Skeletal muscle satellite cell (primary cell): ENCODE results near the gene TCN1.

ENCODE experiments used
- H3K27me3 ChIP-seq: 2 replicates; pipeline ENCODE4 v1.7.0; 2013; ENCODE audit warnings: low read length; ENCODE audit not compliant: control insufficient read depth, insufficient read depth
- H3K36me3 ChIP-seq: 2 replicates; pipeline ENCODE4 v1.7.0; 2013; ENCODE audit warnings: mild to moderate bottlenecking, control low read depth, low read length; ENCODE audit not compliant: insufficient read depth
- H3K4me1 ChIP-seq: 2 replicates; pipeline ENCODE4 v1.7.0; 2013; ENCODE audit warnings: low read length; ENCODE audit not compliant: control insufficient read depth, insufficient read depth
- H3K4me2 ChIP-seq: 2 replicates; pipeline ENCODE4 v1.7.0; 2013; ENCODE audit warnings: mild to moderate bottlenecking, low read length
- H3K4me3 ChIP-seq: 2 replicates; pipeline ENCODE4 v1.7.0; 2013; ENCODE audit warnings: low read length
- H3K9ac ChIP-seq: 2 replicates; pipeline ENCODE4 v1.7.0; 2013; ENCODE audit warnings: mild to moderate bottlenecking, low read depth, low read length, moderate library complexity
- H3K9me3 ChIP-seq: replicated peaks from 2 replicates; pipeline ENCODE4 v1.7.0; 2013; ENCODE audit warnings: mild to moderate bottlenecking, control low read depth, low read length

The TCN1 gene

GRCh38 chr11:59878575-59878974 lies 12.3 kb upstream of the TCN1 start, which contains the start of gene OOSP3:
Gene OOSP3, plus strand, starts transcription at chr11:59878782. Its CDS starts 27 bp downstream, at chr11:59878809.
- H3K9ac ChIP-seq = no peak within 1 kb of the TSS
- no peak within 1 kb of the TSS for H3K4me3 ChIP-seq
- no peaks in the 10 kb centered on the region for H3K27me3 ChIP-seq
- H3K4me2 ChIP-seq = no peak within 1 kb of the TSS
- H3K9me3 ChIP-seq = no peaks in the 10 kb centered on the region
- H3K36me3 ChIP-seq = no peaks in the 10 kb centered on the region
- no peaks in the 10 kb centered on the region for H3K4me1 ChIP-seq

GRCh38 chr11:59877784-59878183 lies 11.5 kb upstream of the TCN1 start:
- Histone ChIP-seq H3K4me3 (no peak overlapping the region), H3K36me3 (no peaks in the 10 kb centered on the region), H3K4me1 (no peaks in the 10 kb centered on the region), H3K27me3 (no peaks in the 10 kb centered on the region), H3K9me3 (no peaks in the 10 kb centered on the region), H3K9ac (no peak overlapping the region), H3K4me2 (no peak overlapping the region)

GRCh38 chr11:59877325-59877724 lies 11.0 kb upstream of the TCN1 start:
- Histone ChIP-seq H3K36me3 (no peaks in the 10 kb centered on the region), H3K4me2 (no peak overlapping the region), H3K27me3 (no peaks in the 10 kb centered on the region), H3K9me3 (no peaks in the 10 kb centered on the region), H3K4me1 (no peaks in the 10 kb centered on the region), H3K9ac (no peak overlapping the region), H3K4me3 (no peak overlapping the region)

GRCh38 chr11:59875856-59876519 lies 9.7 kb upstream of the TCN1 start:
- no peaks in the 10 kb centered on the region for H3K4me1 ChIP-seq
- no peak overlapping the region for H3K4me2 ChIP-seq
- no peaks in the 10 kb centered on the region for H3K27me3 ChIP-seq
- no peaks in the 10 kb centered on the region for H3K9me3 ChIP-seq
- H3K9ac ChIP-seq = no peak overlapping the region
- no peak overlapping the region for H3K4me3 ChIP-seq
- H3K36me3 ChIP-seq = no peaks in the 10 kb centered on the region

- no peak overlapping the region for H3K4me2 ChIP-seq
- H3K4me1 ChIP-seq = no peaks in the 10 kb centered on the region
- no peak overlapping the region for H3K9ac ChIP-seq
- no peak overlapping the region for H3K4me3 ChIP-seq
- no peaks in the 10 kb centered on the region for H3K27me3 ChIP-seq
- no peaks in the 10 kb centered on the region for H3K36me3 ChIP-seq
- no peaks in the 10 kb centered on the region for H3K9me3 ChIP-seq
Observed at GRCh38 chr11:59872076-59872475, 5.8 kb upstream of the TCN1 start.

- Histone ChIP-seq H3K4me1 (no peaks in the 10 kb centered on the region), H3K36me3 (no peaks in the 10 kb centered on the region), H3K4me2 (no peak overlapping the region), H3K9me3 (no peaks in the 10 kb centered on the region), H3K27me3 (no peaks in the 10 kb centered on the region), H3K9ac (no peak overlapping the region), H3K4me3 (no peak overlapping the region)
Observed at GRCh38 chr11:59867946-59868345, 1.7 kb upstream of the TCN1 start.

GRCh38 chr11:59866836-59867235 lies 549 bp upstream of the TCN1 start:
- no peaks in the 10 kb centered on the region for H3K36me3 ChIP-seq
- no peak overlapping the region for H3K9ac ChIP-seq
- no peak overlapping the region for H3K4me3 ChIP-seq
- no peaks in the 10 kb centered on the region for H3K9me3 ChIP-seq
- no peaks in the 10 kb centered on the region for H3K4me1 ChIP-seq
- no peaks in the 10 kb centered on the region for H3K27me3 ChIP-seq
- no peak overlapping the region for H3K4me2 ChIP-seq

GRCh38 chr11:59865031-59865430 lies 1.3 kb downstream of the TCN1 start:
- Histone ChIP-seq H3K9me3 (no peaks in the 10 kb centered on the region), H3K9ac (no peak overlapping the region), H3K36me3 (no peaks in the 10 kb centered on the region), H3K4me1 (no peaks in the 10 kb centered on the region), H3K4me2 (no peak overlapping the region), H3K27me3 (no peaks in the 10 kb centered on the region), H3K4me3 (no peak overlapping the region)

- no peaks in the 10 kb centered on the region for H3K4me1 ChIP-seq
- no peaks in the 10 kb centered on the region for H3K9me3 ChIP-seq
- no peak overlapping the region for H3K9ac ChIP-seq
- no peak overlapping the region for H3K4me3 ChIP-seq
- no peaks in the 10 kb centered on the region for H3K27me3 ChIP-seq
- no peaks in the 10 kb centered on the region for H3K36me3 ChIP-seq
- no peak overlapping the region for H3K4me2 ChIP-seq
Observed at GRCh38 chr11:59862252-59862651, 4.0 kb downstream of the TCN1 start.

GRCh38 chr11:59859673-59860072 lies 6.6 kb downstream of the TCN1 start:
- no peaks in the 10 kb centered on the region for H3K36me3 ChIP-seq
- H3K27me3 ChIP-seq = no peaks in the 10 kb centered on the region
- H3K4me3 ChIP-seq = no peak overlapping the region
- no peak overlapping the region for H3K4me2 ChIP-seq
- no peaks in the 10 kb centered on the region for H3K4me1 ChIP-seq
- no peak overlapping the region for H3K9ac ChIP-seq
- no peaks in the 10 kb centered on the region for H3K9me3 ChIP-seq

GRCh38 chr11:59857439-59858434 lies 8.6 kb downstream of the TCN1 start:
- H3K4me1 ChIP-seq = no peaks in the 10 kb centered on the region
- no peak overlapping the region for H3K4me2 ChIP-seq
- no peaks in the 10 kb centered on the region for H3K27me3 ChIP-seq
- no peaks in the 10 kb centered on the region for H3K9me3 ChIP-seq
- H3K9ac ChIP-seq = no peak overlapping the region
- no peaks in the 10 kb centered on the region for H3K36me3 ChIP-seq
- no peak overlapping the region for H3K4me3 ChIP-seq
